Osteoblast (primary cell): ENCODE data around the gene CGNL1. TPM values are rescaled to one million over a fixed set of nuclear protein-coding genes. Genes with fewer than 3 reads are reported as not detected.

Experiments
- DNase-seq: peaks from one replicate; pipeline ENCODE4 v3.0.0; 2011; ENCODE audit warnings: low spot score, mixed read lengths; ENCODE audit not compliant: insufficient read length; ENCODE audit errors: missing footprints
- H2AFZ ChIP-seq: 2 replicates; pipeline ENCODE4 v1.6.0; 2011; ENCODE audit warnings: mild to moderate bottlenecking, low read length
- H3K27ac ChIP-seq: 2 replicates; pipeline ENCODE4 v1.5.1; 2011; ENCODE audit warnings: mild to moderate bottlenecking, low read depth, low read length, moderate library complexity
- H3K27me3 ChIP-seq: 2 replicates; pipeline ENCODE4 v1.6.0; 2012; ENCODE audit warnings: mild to moderate bottlenecking, control low read depth, inconsistent platforms, low read length, moderate library complexity; ENCODE audit not compliant: insufficient read depth
- H3K36me3 ChIP-seq: 2 replicates; pipeline ENCODE4 v1.5.1; 2011; ENCODE audit warnings: mild to moderate bottlenecking, low read length, control low read depth, moderate library complexity; ENCODE audit not compliant: insufficient read depth
- H3K4me1 ChIP-seq: 2 replicates; pipeline ENCODE4 v1.5.1; 2011; ENCODE audit warnings: mild to moderate bottlenecking, low read length, control low read depth, moderate library complexity; ENCODE audit not compliant: insufficient read depth
- H3K4me2 ChIP-seq: 2 replicates; pipeline ENCODE4 v1.6.0; 2011; ENCODE audit warnings: mild to moderate bottlenecking, low read length; ENCODE audit not compliant: insufficient read depth
- H3K4me3 ChIP-seq: fragments of 200-600 bp; sonication (generic); 3 replicates; pipeline ENCODE4 v1.5.1; 2012; ENCODE audit warnings: mild to moderate bottlenecking, low read length, inconsistent platforms; ENCODE audit not compliant: insufficient read depth
- H3K79me2 ChIP-seq: 2 replicates; pipeline ENCODE4 v1.6.0; 2012; ENCODE audit warnings: mild to moderate bottlenecking, low read length, control low read depth, inconsistent platforms; ENCODE audit not compliant: insufficient read depth
- H3K9me3 ChIP-seq: 2 replicates; pipeline ENCODE4 v1.5.1; 2011; ENCODE audit warnings: low read depth, low read length, control low read depth
- H4K20me1 ChIP-seq: 2 replicates; pipeline ENCODE4 v1.6.0; 2012; ENCODE audit warnings: mild to moderate bottlenecking, low read length, control low read depth; ENCODE audit not compliant: insufficient read depth
- CTCF ChIP-seq: IDR thresholded peaks from 2 replicates; pipeline ENCODE4 v1.5.1; 2011; ENCODE audit warnings: mild to moderate bottlenecking, low read depth, low read length, moderate library complexity; ENCODE audit errors: extremely low read depth
- small RNA-seq: library from RNA; depleted of rRNA; stranded (forward); fragments of <200 nt; gene quantifications from one replicate; pipeline ENCODE3, GENCODE V24; 2012
- total RNA-seq: library from RNA; depleted of rRNA; stranded (reverse); fragments of >200 nt; gene quantifications from 2 replicates; pipeline ENCODE4 v1.2.3, GENCODE V29; 2012

The CGNL1 gene
- total RNA-seq, 1 donor, result 1.1 TPM

- H3K4me1 ChIP-seq, result no peaks in the 10 kb centered on the region
- no peak for DNase-seq
- no peak for TF ChIP-seq CTCF
- no peaks in the 10 kb centered on the region for H3K9me3 ChIP-seq
- H3K79me2 ChIP-seq, result no peaks in the 10 kb centered on the region
- H3K4me2 ChIP-seq, result no peak overlapping the region
- no peak overlapping the region for H3K4me3 ChIP-seq
- peaks cover 35% of the 10 kb centered on the region for H3K27me3 ChIP-seq
- no peak overlapping the region for H3K27ac ChIP-seq
- no peaks in the 10 kb centered on the region for H4K20me1 ChIP-seq
- H3K36me3 ChIP-seq, result no peaks in the 10 kb centered on the region
- H2AFZ ChIP-seq, result no peak overlapping the region
Measured at GRCh38 chr15:57600197-57600596, 223.9 kb downstream of the CGNL1 start.

Small RNA genes lying within 50 kb of the gene (small RNA-seq; reads per million reads assigned to genes)
- gene RNU6-844P, result not detected

Other genes starting within 250 kb of the CGNL1 start
- gene MYZAP, start 215.4 kb downstream of the CGNL1 start, total RNA-seq, result under 0.01 TPM in 1 of 2 replicates, not detected in the other